Measurements from ENCODE around the gene C4orf33.
A peak's percentile ranks its signal among the peaks of the same experiment; 100 is the strongest.

The C4orf33 gene

GRCh38 chr4:129087516-129087915 is 8.4 kb upstream of the C4orf33 start:
- Histone ChIP-seq H3K27me3 (ENCODE audit: insufficient read depth, low read length) (no peaks in the 10 kb centered on the region), H3F3A (ENCODE audit: insufficient read depth, low read length) (no peaks in the 10 kb centered on the region), H3K9ac (ENCODE audit: low read length) (no peak overlapping the region), H3K4me1 (ENCODE audit: insufficient read depth, low read length, severe bottlenecking) (peaks cover 25% of the 10 kb centered on the region), H3K36me3 (ENCODE audit: insufficient read depth, low read length) (peaks cover 11% of the 10 kb centered on the region), H3K9me2 (ENCODE audit: low read depth, low read length) (no peaks in the 10 kb centered on the region), H4K20me1 (ENCODE audit: insufficient read depth, low read length) (no peaks in the 10 kb centered on the region), H3K9me3 (ENCODE audit: low read length) (0 out of 2 replicates have a peak, but pooled peaks cover 3% of the 10 kb centered on the region), H3K79me2 (ENCODE audit: insufficient read depth, low read length) (peaks cover 83% of the 10 kb centered on the region), H3K4me3 (ENCODE audit: low read depth, low read length, poor library complexity, severe bottlenecking) (no peak overlapping the region), H2AFZ (ENCODE audit: low read length) (no peak overlapping the region), H3K27ac (ENCODE audit: low read depth, low read length, poor library complexity, severe bottlenecking) (no peak overlapping the region), H3K4me2 (ENCODE audit: low read length) (no peak overlapping the region)
- TF ChIP-seq CTCF (IDR thresholded peaks at IDR 0.05; ENCODE audit: low read length) = no peak
- TF ChIP-seq EZH2 (IDR thresholded peaks at IDR 0.05; ENCODE audit: borderline replicate concordance, low read length) = no peak

GRCh38 chr4:129092631-129093190 is 3.2 kb upstream of the C4orf33 start:
- peaks cover 4% of the 10 kb centered on the region; the same call in 1 of the 2 replicates for H3K36me3 ChIP-seq (ENCODE audit: insufficient read depth, low read length)
- peak overlapping the region; percentile 95 for H3K4me3 ChIP-seq (ENCODE audit: low read depth, low read length, poor library complexity, severe bottlenecking)
- peak overlapping the region; percentile 89 for H3K9ac ChIP-seq (ENCODE audit: low read length)
- peak overlapping the region; percentile 91 for H3K4me2 ChIP-seq (ENCODE audit: low read length)
- peak overlapping the region; percentile 82 for H3K27ac ChIP-seq (ENCODE audit: low read depth, low read length, poor library complexity, severe bottlenecking)
- no peaks in the 10 kb centered on the region for H3K9me3 ChIP-seq (ENCODE audit: low read length)
- no peak for TF ChIP-seq EZH2 (IDR thresholded peaks at IDR 0.05; ENCODE audit: borderline replicate concordance, low read length)
- TF ChIP-seq CTCF (IDR thresholded peaks at IDR 0.05; ENCODE audit: low read length) = no peak
- H3K9me2 ChIP-seq (ENCODE audit: low read depth, low read length) = no peaks in the 10 kb centered on the region
- H3K4me1 ChIP-seq (ENCODE audit: insufficient read depth, low read length, severe bottlenecking) = peaks cover 50% of the 10 kb centered on the region
- no peaks in the 10 kb centered on the region for H4K20me1 ChIP-seq (ENCODE audit: insufficient read depth, low read length)
- H3F3A ChIP-seq (ENCODE audit: insufficient read depth, low read length) = no peaks in the 10 kb centered on the region; the same call in 1 of the 2 replicates
- H2AFZ ChIP-seq (ENCODE audit: low read length) = no peak overlapping the region
- H3K27me3 ChIP-seq (ENCODE audit: insufficient read depth, low read length) = no peaks in the 10 kb centered on the region
- peaks cover 44% of the 10 kb centered on the region for H3K79me2 ChIP-seq (ENCODE audit: insufficient read depth, low read length)

GRCh38 chr4:129093191-129093920 is 2.6 kb upstream of the C4orf33 start, which contains the start of gene SCLT1:
SCLT1 (minus strand) TSS chr4:129093539; CDS start chr4:129093103, 436 bp downstream.
- Histone ChIP-seq H3K4me2 (ENCODE audit: low read length) (peak within 1 kb of the TSS; percentile 91), H3K4me3 (ENCODE audit: low read depth, low read length, poor library complexity, severe bottlenecking) (peak within 1 kb of the TSS; percentile 95), H3K9ac (ENCODE audit: low read length) (peak within 1 kb of the TSS; percentile 89), H3K27ac (ENCODE audit: low read depth, low read length, poor library complexity, severe bottlenecking) (peak within 1 kb of the TSS; percentile 82), H3K79me2 (ENCODE audit: insufficient read depth, low read length) (peaks cover 38% of the 10 kb centered on the region), H3K36me3 (ENCODE audit: insufficient read depth, low read length) (peaks cover 4% of the 10 kb centered on the region; the same call in 1 of the 2 replicates), H4K20me1 (ENCODE audit: insufficient read depth, low read length) (no peaks in the 10 kb centered on the region), H3K4me1 (ENCODE audit: insufficient read depth, low read length, severe bottlenecking) (peaks cover 50% of the 10 kb centered on the region), H2AFZ (ENCODE audit: low read length) (peak within 1 kb of the TSS; percentile 97), H3K27me3 (ENCODE audit: insufficient read depth, low read length) (no peaks in the 10 kb centered on the region), H3K9me2 (ENCODE audit: low read depth, low read length) (no peaks in the 10 kb centered on the region), H3F3A (ENCODE audit: insufficient read depth, low read length) (no peaks in the 10 kb centered on the region; the same call in 1 of the 2 replicates), H3K9me3 (ENCODE audit: low read length) (no peaks in the 10 kb centered on the region)
- no peak for TF ChIP-seq EZH2 (IDR thresholded peaks at IDR 0.05; ENCODE audit: borderline replicate concordance, low read length)
- no peak for TF ChIP-seq CTCF (IDR thresholded peaks at IDR 0.05; ENCODE audit: low read length)

Data from OCI-LY1 (cell line).